ENCODE results near the gene CDC26. TPM values are rescaled to one million over a fixed set of nuclear protein-coding genes. Genes with fewer than 3 reads are reported as not detected.
A peak's percentile ranks its signal among the peaks of the same experiment; 100 is the strongest.

The CDC26 gene
- total RNA-seq, 2 experiments from 2014 or later, result 15.8 to 18.0 TPM

DNA sequence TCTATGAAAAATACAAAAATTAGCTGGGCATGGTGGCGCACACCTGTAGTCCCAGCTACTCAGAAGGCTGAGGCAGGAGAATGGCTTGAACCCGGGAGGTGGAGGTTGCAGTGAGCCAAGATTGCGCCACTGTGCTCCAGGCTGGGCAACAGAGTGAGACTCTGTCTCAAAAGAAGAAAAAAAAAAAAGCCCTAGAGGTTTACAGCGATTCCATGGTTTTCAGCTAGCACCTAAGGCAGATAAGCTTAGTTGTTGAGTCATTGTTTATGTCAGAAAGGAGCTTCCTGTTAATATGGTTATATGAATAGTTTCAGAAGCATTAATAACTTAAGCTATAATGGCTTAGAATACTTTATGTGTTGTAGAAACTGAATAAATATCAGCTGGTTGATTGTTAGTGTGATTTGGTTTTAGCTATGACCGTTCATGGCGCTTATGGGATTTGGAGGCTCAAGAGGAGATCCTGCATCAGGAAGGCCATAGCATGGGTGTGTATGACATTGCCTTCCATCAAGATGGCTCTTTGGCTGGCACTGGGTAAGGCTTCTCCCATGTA is 14.8 kb upstream of the CDC26 start:
- DNase-seq (no peak), ATAC-seq (ENCODE audit: poor library complexity) (no peak)
- ChIA-PET CTCF (no interaction called here), POLR2A (no interaction called here)
- TF ChIP-seq, protein P1, sequence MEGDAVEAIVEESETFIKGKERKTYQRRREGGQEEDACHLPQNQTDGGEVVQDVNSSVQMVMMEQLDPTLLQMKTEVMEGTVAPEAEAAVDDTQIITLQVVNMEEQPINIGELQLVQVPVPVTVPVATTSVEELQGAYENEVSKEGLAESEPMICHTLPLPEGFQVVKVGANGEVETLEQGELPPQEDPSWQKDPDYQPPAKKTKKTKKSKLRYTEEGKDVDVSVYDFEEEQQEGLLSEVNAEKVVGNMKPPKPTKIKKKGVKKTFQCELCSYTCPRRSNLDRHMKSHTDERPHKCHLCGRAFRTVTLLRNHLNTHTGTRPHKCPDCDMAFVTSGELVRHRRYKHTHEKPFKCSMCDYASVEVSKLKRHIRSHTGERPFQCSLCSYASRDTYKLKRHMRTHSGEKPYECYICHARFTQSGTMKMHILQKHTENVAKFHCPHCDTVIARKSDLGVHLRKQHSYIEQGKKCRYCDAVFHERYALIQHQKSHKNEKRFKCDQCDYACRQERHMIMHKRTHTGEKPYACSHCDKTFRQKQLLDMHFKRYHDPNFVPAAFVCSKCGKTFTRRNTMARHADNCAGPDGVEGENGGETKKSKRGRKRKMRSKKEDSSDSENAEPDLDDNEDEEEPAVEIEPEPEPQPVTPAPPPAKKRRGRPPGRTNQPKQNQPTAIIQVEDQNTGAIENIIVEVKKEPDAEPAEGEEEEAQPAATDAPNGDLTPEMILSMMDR (IDR thresholded peaks at IDR 0.05), result no peak
- no peak overlapping the region for H3K27ac ChIP-seq (ENCODE audit: low read depth in 1 of 2, low read length in 2 of 2)
- intact Hi-C loops (cut with DNase I, micrococcal nuclease), result no loop called here
- no peaks in the 10 kb centered on the region for H3K27me3 ChIP-seq (ENCODE audit: control insufficient read depth in 1 of 2, insufficient read depth in 2 of 2, low read length in 2 of 2)
- Mint-ChIP-seq H3K36me3 (ENCODE audit: low read depth) (peaks cover 80% of the 10 kb centered on the region), H3K9me3 (no peaks in the 10 kb centered on the region), H3K27me3 (no peaks in the 10 kb centered on the region), H3K27ac (no peak overlapping the region), H3K4me1 (ENCODE audit: low read depth) (no peaks in the 10 kb centered on the region), H3K4me3 (no peak overlapping the region)
- peaks cover 77% of the 10 kb centered on the region for H3K36me3 ChIP-seq (ENCODE audit: insufficient read depth, low read length)
- no peaks in the 10 kb centered on the region for H3K4me1 ChIP-seq (ENCODE audit: insufficient read depth, low read length)
- H3K4me3 ChIP-seq (ENCODE audit: low read length), result no peak overlapping the region
- no peaks in the 10 kb centered on the region for H3K9me3 ChIP-seq (ENCODE audit: control insufficient read depth in 1 of 2, insufficient read depth in 1 of 2, low read length in 2 of 2)

DNA sequence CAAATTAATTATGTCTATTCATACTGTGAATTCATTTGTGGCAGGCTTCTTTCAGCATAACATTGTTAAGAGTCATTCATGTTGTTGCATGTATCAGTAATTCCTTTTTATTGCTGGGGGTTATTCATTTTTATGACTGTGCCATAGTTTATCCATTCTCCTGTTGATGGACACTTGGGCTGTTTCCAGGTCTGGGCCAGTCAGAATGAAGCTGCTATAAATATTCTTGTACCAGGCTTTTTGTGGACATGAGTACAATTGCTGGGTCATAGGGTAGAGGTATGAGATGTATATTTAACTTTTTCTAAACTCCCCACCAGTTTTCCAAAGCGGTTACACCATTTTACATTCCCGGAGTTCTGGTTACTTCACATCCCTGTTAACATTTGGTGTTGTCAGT is 13.7 kb upstream of the CDC26 start:
- ChIA-PET POLR2A (no interaction called here), CTCF (no interaction called here)
- Histone ChIP-seq H3K4me3 (ENCODE audit: low read length) (no peak overlapping the region), H3K27me3 (ENCODE audit: control insufficient read depth in 1 of 2, insufficient read depth in 2 of 2, low read length in 2 of 2) (no peaks in the 10 kb centered on the region), H3K4me1 (ENCODE audit: insufficient read depth, low read length) (no peaks in the 10 kb centered on the region), H3K27ac (ENCODE audit: low read depth in 1 of 2, low read length in 2 of 2) (no peak overlapping the region), H3K36me3 (ENCODE audit: insufficient read depth, low read length) (peaks cover 87% of the 10 kb centered on the region), H3K9me3 (ENCODE audit: control insufficient read depth in 1 of 2, insufficient read depth in 1 of 2, low read length in 2 of 2) (no peaks in the 10 kb centered on the region)
- H3K4me3 Mint-ChIP-seq, result no peak overlapping the region
- DNase-seq (no peak), ATAC-seq (ENCODE audit: poor library complexity) (no peak)
- TF ChIP-seq, protein P1 (IDR thresholded peaks at IDR 0.05), result no peak
- no peak overlapping the region for H3K27ac Mint-ChIP-seq
- H3K4me1 Mint-ChIP-seq (ENCODE audit: low read depth), result no peaks in the 10 kb centered on the region
- H3K9me3 Mint-ChIP-seq, result no peaks in the 10 kb centered on the region
- intact Hi-C loops (cut with DNase I, micrococcal nuclease), result no loop called here
- H3K36me3 Mint-ChIP-seq (ENCODE audit: low read depth), result peaks cover 89% of the 10 kb centered on the region
- no peaks in the 10 kb centered on the region for H3K27me3 Mint-ChIP-seq

DNA sequence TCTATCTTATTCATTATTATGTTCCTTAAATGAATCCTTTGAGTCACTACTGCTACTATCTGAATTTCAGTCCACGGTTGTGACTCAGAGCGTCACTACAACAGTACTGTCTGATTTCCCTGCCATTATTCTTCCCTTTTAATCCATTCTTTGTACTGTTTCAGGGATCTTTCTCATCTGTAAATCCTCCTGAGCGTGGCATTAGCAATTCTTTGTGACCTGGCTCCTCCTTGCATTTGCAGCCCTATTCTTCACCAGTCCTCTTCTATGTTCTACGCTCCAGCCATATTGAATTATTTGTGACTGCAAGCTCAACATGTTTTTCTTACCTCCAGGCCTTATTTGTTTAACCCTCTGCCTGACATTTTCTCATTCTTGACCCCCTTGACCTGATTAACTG is 6.0 kb upstream of the CDC26 start:
- H3K27ac Mint-ChIP-seq, result peak overlapping the region; percentile 42
- no peak overlapping the region for H3K4me3 Mint-ChIP-seq
- no peaks in the 10 kb centered on the region for H3K27me3 Mint-ChIP-seq
- no peak for ATAC-seq (ENCODE audit: poor library complexity)
- H3K36me3 ChIP-seq (ENCODE audit: insufficient read depth, low read length), result peaks cover 86% of the 10 kb centered on the region
- CTCF ChIA-PET, result interaction anchor here (2.1 kb wide), 1 partner anchor 120 kb away, joined by 5 read pairs; the partner anchor contains the start of gene ALAD
- intact Hi-C loops (cut with DNase I, micrococcal nuclease), result no loop called here
- H3K9me3 ChIP-seq (ENCODE audit: control insufficient read depth in 1 of 2, insufficient read depth in 1 of 2, low read length in 2 of 2), result no peaks in the 10 kb centered on the region
- POLR2A ChIA-PET, result no interaction called here
- no peaks in the 10 kb centered on the region for H3K27me3 ChIP-seq (ENCODE audit: control insufficient read depth in 1 of 2, insufficient read depth in 2 of 2, low read length in 2 of 2)
- no peak overlapping the region for H3K27ac ChIP-seq (ENCODE audit: low read depth in 1 of 2, low read length in 2 of 2)
- peaks cover 79% of the 10 kb centered on the region for H3K36me3 Mint-ChIP-seq (ENCODE audit: low read depth)
- TF ChIP-seq, protein P1 (IDR thresholded peaks at IDR 0.05), result no peak
- H3K4me1 Mint-ChIP-seq (ENCODE audit: low read depth), result peaks cover 22% of the 10 kb centered on the region
- no peak overlapping the region for H3K4me3 ChIP-seq (ENCODE audit: low read length)
- H3K4me1 ChIP-seq (ENCODE audit: insufficient read depth, low read length), result peaks cover 3% of the 10 kb centered on the region
- H3K9me3 Mint-ChIP-seq, result no peaks in the 10 kb centered on the region
- no peak for DNase-seq
